C1 segment of cervical spinal cord (tissue), 14 donors: ENCODE results near the gene CCSER1.
"Not testable (repeated sequence)": the region's sequence is repeated elsewhere in the genome, so short reads cannot be mapped to it uniquely, and the experiment has no call there.

Experiments
- DNase-seq, 14 donors: peaks; one replicate each; lab custom pipeline; 2025; lab: John Stamatoyannopoulos, UW

The CCSER1 gene

GRCh38 chr4:90825849-90826248 lies 698.7 kb downstream of the CCSER1 start:
- DNase-seq, result no peak

GRCh38 chr4:90833706-90834105 lies 706.5 kb downstream of the CCSER1 start:
- no peak for DNase-seq

DNA sequence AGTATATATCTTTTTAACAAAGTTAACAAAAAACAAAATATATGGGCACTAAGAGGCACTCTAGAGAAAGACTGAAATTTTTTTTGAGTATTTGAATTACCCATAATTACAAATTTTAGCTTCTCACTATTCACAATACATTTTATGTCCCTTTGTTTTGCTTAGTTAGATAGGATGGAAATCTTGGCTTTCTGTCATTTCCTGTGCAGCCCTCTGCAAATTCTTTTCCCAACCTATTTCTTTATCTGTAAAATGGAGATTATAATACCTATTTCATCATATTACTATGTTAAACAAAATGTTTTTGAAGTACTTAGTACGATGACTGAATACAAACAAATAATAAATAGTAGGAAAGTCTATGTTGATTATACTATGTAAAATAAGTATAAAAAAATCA lies 710.0 kb downstream of the CCSER1 start:
- DNase-seq, result no peak

DNA sequence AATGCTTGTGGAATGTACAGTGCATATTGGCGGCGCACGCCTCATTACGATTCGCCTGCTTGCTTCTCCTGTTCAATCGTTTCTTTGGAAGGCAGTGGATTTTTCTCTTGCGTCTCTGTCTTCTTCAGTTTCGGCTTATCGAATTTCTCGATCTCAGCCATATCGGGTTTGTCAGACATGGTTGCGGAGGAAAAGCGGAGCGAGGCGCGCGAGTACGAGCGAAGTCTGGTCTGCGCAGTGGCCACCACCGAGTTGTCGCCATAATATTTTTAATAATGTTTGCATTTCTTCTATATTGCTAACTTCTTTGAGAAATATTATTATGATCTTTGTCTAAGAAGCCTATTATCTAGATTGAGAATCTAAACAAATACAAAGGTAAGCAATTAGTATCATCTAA lies 711.7 kb downstream of the CCSER1 start:
- not testable (repeated sequence) for DNase-seq

DNA sequence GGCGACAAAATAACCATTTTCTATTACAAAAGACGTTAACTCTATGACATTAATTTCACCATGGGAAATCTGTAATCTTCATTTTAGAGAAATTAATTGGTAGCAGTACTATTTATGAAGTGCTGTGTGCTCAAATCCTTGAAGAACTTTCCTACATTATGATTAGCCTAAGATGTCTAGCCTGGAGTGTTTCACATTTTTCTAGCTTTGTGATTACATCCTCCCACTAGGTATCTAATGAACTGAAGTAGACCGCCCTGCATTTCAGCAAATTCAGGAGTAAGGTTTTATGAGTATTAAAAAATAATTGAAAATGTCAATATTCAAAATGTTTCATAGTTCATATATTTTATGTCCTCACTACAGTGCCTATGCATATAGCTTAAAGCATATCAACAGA lies 713.1 kb downstream of the CCSER1 start:
- no peak for DNase-seq

GRCh38 chr4:90840828-90841227 lies 713.6 kb downstream of the CCSER1 start:
- no peak for DNase-seq

DNA sequence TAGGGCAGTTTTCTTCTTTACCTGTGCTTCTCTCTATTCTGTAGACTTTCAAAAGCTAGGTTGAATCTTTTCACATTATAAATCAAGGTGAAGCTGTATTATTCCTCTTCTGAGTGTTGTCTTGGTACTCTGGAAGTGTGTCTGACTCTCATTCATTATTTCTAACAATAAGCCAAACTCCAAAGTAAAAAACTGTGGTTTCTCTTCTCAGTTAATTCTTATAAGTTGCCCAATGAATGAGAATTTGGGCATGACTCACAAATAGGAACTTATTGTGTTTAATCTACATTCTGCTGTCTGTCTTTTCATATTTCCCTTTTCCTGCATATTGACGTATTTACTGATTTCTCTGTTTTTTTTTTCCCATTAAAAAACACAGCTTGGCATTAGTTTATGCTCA lies 714.5 kb downstream of the CCSER1 start:
- DNase-seq, result no peak

GRCh38 chr4:90842960-90843359 lies 715.8 kb downstream of the CCSER1 start:
- DNase-seq, result no peak

GRCh38 chr4:90844241-90844640 lies 717.0 kb downstream of the CCSER1 start:
- DNase-seq, result no peak

DNA sequence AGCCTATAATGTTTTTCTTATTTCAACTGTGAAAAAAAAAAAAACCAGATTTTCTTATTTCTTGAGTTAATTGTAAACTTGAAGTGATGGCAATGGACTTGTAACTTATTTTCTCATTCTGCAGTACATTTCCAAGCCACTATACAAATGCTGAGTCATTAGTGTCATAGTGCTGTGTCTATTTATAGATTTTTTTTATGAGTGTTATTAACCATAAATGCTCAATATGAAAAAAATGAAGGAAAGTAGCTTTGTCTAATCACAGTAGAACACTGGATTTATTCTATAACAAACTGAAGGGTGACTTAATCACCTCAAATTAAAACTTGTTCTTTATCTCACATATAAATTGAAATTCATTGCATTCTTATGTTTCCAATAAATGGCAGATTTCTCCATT lies 718.6 kb downstream of the CCSER1 start:
- DNase-seq, result no peak

DNA sequence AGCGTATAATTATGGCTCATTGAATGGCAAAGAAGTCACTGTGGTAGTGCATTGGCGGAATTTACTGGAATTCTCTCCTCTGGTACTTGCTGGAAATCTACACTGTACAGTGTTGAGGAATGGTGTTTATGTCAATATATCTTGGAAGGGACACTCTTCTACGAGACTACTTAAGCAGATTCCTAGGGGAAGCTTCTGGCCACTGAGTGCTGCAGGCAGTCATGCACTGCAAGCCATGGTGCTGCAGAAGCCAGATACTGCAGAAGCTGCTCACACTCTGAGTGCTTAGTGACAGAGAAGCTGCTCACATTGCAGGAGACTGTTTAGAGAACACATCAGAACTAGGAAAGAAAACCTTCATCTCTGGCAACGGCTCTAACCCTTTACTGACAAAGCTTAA lies 725.0 kb downstream of the CCSER1 start:
- DNase-seq, result peak in 2 of 14 donors; percentile 5 to 50

GRCh38 chr4:90855111-90855510 lies 727.9 kb downstream of the CCSER1 start:
- DNase-seq, result no peak

DNA sequence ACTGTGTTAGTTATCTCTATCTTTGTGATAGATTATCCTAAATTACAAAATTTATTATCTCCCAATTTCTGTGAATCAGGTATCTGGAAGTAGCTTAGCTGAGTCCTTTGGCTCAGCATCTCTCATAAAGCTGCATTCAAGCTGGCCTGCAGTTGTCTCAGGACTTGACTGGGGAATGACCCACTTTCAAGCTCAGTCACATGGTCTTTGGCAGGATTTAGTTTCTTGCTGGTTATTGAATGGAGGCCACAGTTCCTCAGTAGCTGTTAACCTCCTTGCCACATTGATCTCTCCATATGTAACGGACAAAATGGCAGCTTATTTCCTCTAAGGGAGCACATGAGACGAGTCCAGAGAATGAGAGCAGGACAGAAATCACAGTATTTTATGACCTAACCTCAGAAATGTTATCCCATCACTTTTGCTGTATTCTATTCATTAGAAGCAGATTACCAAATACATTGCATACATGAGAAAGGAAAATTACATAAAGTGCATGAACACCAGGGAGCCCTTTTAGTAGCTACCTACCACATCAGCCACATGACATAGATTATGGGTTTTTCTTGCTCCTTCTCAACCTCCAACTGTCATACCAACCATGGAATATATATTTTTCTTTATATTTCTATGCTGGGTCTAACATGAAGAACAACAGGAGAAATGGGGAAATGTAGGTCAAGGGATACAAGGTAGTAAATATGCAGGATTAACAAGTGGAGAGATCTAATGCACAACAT lies 730.1 kb downstream of the CCSER1 start:
- DNase-seq, result peak in 1 of 14 donors; percentile 64

- DNase-seq, result no peak
Measured at GRCh38 chr4:90875791-90876190, 748.6 kb downstream of the CCSER1 start.

- DNase-seq, result no peak
Measured at GRCh38 chr4:90876296-90876695, 749.1 kb downstream of the CCSER1 start.

DNA sequence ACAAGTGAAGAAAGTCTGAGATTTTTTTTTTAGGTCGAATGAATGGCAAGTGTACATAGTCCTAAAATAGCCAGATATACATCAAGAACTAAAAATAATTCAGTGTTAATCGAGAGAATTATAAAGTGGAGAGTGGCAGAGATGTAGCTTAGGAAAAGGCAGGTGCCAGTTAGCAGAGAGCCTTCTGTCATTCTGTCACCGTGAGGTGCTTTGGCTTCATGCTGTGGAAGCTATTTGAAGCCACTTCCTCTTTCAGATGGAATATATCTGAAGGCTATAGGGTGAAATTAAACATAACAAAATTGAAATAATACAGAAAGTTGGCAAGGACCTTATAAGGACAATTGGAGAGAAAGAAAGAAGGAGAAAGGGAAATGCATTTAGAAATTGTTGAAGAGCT lies 756.3 kb downstream of the CCSER1 start:
- no peak for DNase-seq

DNA sequence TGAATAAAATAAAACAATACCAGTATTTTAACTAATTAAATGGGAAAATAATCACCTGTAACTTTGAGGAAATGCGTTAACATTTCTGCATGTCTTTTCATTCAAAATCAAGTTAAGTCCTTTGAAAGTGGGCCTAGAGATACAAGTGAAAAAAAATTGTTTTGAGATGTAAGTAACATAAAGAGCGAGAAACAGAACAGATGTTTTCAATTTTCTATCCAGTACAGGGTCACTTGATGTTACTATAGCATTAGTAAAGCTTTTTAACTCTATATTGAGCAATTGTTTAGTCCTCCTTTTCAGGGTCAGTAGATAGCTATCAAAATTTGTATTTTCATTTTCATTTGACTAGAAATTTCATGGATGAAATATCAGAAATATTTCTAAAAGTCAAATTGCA lies 761.4 kb downstream of the CCSER1 start:
- DNase-seq, result no peak

GRCh38 chr4:90889171-90889570 lies 762.0 kb downstream of the CCSER1 start:
- no peak for DNase-seq

DNA sequence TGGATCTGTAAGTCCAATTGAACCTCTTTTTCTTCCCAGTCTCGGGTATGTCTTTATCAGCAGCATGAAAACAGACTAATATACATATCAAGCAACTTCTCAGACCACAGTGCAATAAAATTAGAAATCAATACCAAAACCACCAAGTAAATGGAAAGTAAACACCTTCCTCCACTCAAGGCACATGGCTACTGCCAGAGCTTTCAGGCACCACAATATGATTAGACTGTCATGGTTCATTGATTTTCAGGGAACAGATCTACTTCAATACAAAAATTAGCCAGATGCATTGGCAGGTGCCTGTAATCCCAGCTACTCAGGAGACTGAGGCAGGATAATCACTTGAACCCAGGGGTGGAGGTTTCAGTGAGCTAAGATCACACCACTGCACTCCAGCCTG lies 776.2 kb downstream of the CCSER1 start:
- DNase-seq, result not testable (repeated sequence)

GRCh38 chr4:90904021-90904420 lies 776.8 kb downstream of the CCSER1 start:
- DNase-seq, result no peak

DNA sequence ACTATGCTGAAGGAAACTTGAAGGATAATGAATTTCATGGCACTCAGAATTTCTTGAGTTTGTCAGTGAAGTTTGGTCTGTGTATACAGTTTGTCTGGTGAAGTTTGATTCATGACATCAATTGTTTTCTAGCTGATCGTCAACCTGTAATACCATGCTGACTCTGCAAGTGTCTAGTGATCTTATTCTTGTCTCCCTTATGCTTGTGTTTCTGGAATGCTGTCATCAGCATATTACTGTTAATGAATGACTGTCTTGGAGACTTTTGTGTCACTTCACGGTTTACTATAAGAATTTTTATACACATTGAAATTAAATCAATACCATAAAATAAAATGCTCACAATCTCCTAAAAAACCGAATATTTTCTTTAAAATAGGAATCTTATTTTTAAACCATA lies 779.0 kb downstream of the CCSER1 start:
- no peak for DNase-seq

DNA sequence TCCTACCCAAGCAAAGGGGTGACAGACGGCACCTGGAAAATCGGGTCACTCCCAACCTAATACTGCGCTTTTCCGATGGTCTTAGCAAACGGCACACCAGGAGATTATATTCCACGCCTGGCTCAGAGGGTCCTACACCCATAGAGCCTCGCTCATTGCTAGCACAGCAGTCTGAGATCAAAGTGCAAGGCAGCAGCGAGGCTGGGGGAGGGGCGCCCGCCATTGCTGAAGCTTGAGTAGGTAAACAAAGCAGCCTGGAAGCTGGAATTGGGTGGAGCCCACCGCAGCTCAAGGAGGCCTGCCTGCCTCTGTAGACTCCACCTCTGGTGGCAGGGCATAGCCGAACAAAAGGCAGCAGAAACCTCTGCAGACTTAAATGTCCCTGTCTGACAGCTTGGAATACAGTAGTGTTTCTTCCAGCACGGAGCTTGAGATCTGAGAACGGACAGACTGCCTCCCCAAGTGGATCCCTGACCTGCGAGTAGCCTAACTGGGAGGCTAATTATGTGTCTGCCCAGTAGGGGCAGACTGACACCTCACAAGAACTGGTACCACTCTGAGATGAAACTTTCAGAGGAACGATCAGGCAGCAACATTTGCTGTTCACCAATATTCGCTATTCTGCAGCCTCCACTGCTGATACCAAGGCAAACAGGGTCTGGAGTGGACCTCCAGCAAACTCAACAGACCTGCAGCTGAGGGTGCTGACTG lies 784.7 kb downstream of the CCSER1 start:
- DNase-seq, result not testable (repeated sequence)

- no peak for DNase-seq
Measured at GRCh38 chr4:90922174-90922573, 795.0 kb downstream of the CCSER1 start.
